Keratinocyte (primary cell): ENCODE results near the gene NET1. TPM values are rescaled to one million over a fixed set of nuclear protein-coding genes. Genes with fewer than 3 reads are reported as not detected.

Experiments
- DNase-seq: peaks from one replicate; pipeline ENCODE4 v3.0.0-alpha.2; 2011; ENCODE audit warnings: low read depth, missing footprints, low spot score
- FAIRE-seq: peaks from 2 replicates; lab custom pipeline; 2011; peaks lifted over from hg19 to GRCh38; lab: Jason Lieb, UNC
- H2AFZ ChIP-seq: 2 replicates; pipeline ENCODE4 v1.6.0; 2012; ENCODE audit warnings: low read length, control low read depth, inconsistent platforms; ENCODE audit not compliant: control insufficient read depth
- H3K27ac ChIP-seq: 2 replicates; pipeline ENCODE4 v1.5.1; 2011; ENCODE audit warnings: low read length; ENCODE audit not compliant: control insufficient read depth, insufficient read depth
- H3K27me3 ChIP-seq: 3 replicates; pipeline ENCODE4 v1.6.0; 2011; ENCODE audit warnings: low read length; ENCODE audit not compliant: control insufficient read depth, insufficient read depth; ENCODE audit errors: extremely low read depth
- H3K36me3 ChIP-seq, 2 experiments: 2 replicates in 1 of 2; 3 replicates in 1 of 2; pipeline ENCODE4 v1.5.1; 2011; ENCODE audit warnings: low read length in 2 of 2, mild to moderate bottlenecking in 1 of 2; ENCODE audit not compliant: control insufficient read depth in 2 of 2, insufficient read depth in 2 of 2; ENCODE audit errors: extremely low read depth in 1 of 2
- H3K4me1 ChIP-seq: 3 replicates; pipeline ENCODE4 v1.5.1; 2011; ENCODE audit warnings: low read length; ENCODE audit not compliant: control insufficient read depth, insufficient read depth; ENCODE audit errors: extremely low read depth
- H3K4me2 ChIP-seq: 3 replicates; pipeline ENCODE4 v1.6.0; 2011; ENCODE audit warnings: low read depth, low read length; ENCODE audit not compliant: control insufficient read depth, insufficient read depth; ENCODE audit errors: extremely low read depth
- H3K4me3 ChIP-seq, 3 experiments: fragments of 200-600 bp in 1 of 3; sonication (generic) in 1 of 3; 2 replicates in 2 of 3; 3 replicates in 1 of 3; pipeline ENCODE4 v1.5.1; 2011 to 2016; ENCODE audit warnings: low read length in 3 of 3, mild to moderate bottlenecking in 3 of 3, control low read depth in 2 of 3, inconsistent platforms in 1 of 3, low read depth in 1 of 3, mixed read lengths in 1 of 3, mixed run types in 1 of 3, moderate library complexity in 1 of 3; ENCODE audit not compliant: control insufficient read depth in 2 of 3, insufficient read depth in 2 of 3; ENCODE audit errors: extremely low read depth in 1 of 3
- H3K79me2 ChIP-seq: 2 replicates; pipeline ENCODE4 v1.6.0; 2012; ENCODE audit warnings: low read length; ENCODE audit not compliant: control insufficient read depth, insufficient read depth
- H3K9ac ChIP-seq: 3 replicates; pipeline ENCODE4 v1.6.0; 2011; ENCODE audit warnings: low read length; ENCODE audit not compliant: control insufficient read depth, insufficient read depth; ENCODE audit errors: extremely low read depth
- H3K9me1 ChIP-seq: 3 replicates; pipeline ENCODE4 v1.6.0; 2011; ENCODE audit warnings: low read length; ENCODE audit not compliant: control insufficient read depth, insufficient read depth; ENCODE audit errors: extremely low read depth
- H3K9me3 ChIP-seq: 2 replicates; pipeline ENCODE4 v1.5.1; 2012; ENCODE audit warnings: low read depth, low read length; ENCODE audit not compliant: control insufficient read depth
- H4K20me1 ChIP-seq: 3 replicates; pipeline ENCODE4 v1.6.0; 2011; ENCODE audit warnings: low read length; ENCODE audit not compliant: control insufficient read depth, insufficient read depth; ENCODE audit errors: extremely low read depth
- CTCF ChIP-seq, 3 experiments: IDR thresholded peaks in 1 of 3; conservative IDR thresholded peaks in 1 of 3; optimal IDR thresholded peaks in 1 of 3; 2 replicates in 2 of 3; 3 replicates in 1 of 3; pipeline versions ENCODE3 to v1.5.1; 2011; ENCODE audit warnings: low read length in 3 of 3, mild to moderate bottlenecking in 3 of 3, moderate library complexity in 2 of 3, control low read depth in 1 of 3, inconsistent platforms in 1 of 3; ENCODE audit not compliant: insufficient read depth in 2 of 3; ENCODE audit errors: extremely low read depth in 1 of 3
- EZH2 ChIP-seq: IDR thresholded peaks from one replicate; pipeline ENCODE4 v1.6.1; 2012; ENCODE audit warnings: inconsistent platforms, mild to moderate bottlenecking, low read length, moderate library complexity
- dilution Hi-C: fragments of 300-500 bp; cut with MboI; formaldehyde crosslinking; loops from one replicate; pipeline ENCODE4 v1.7.0; 2020; ENCODE audit warnings: low sequenced_read_pairs; ENCODE audit not compliant: extremely low pct_ligation_motif_present
- polyA plus RNA-seq, 5 experiments: library from polyadenylated mRNA; depleted of rRNA in 3 of 5; stranded (reverse) in 3 of 5; stranded (forward) in 1 of 5; unstranded in 1 of 5; fragments of >200 nt; gene quantifications; 1 replicate in 1 of 5; 2 replicates in 3 of 5; 3 replicates in 1 of 5; pipeline versions ENCODE4 v1.2.1 to v1.2.3, GENCODE V29; 2011 to 2012; ENCODE audit warnings: missing spikeins in 2 of 5, low read depth in 1 of 5, low replicate concordance in 1 of 5

Gene NET1
- polyA plus RNA-seq, 1 donor (not counting 4 experiments of a cell fraction or from before 2014, with no cell fraction given), result 214 TPM

- Histone ChIP-seq H3K79me2 (peaks cover 26% of the 10 kb centered on the region), H3K4me2 (no peak overlapping the region), H3K9ac (no peak overlapping the region), H4K20me1 (no peaks in the 10 kb centered on the region), H3K9me1 (no peaks in the 10 kb centered on the region), H3K27me3 (no peaks in the 10 kb centered on the region), H3K4me3 (no peak overlapping the region), H3K9me3 (no peaks in the 10 kb centered on the region), H3K27ac (no peak overlapping the region), H3K36me3 (peaks cover 0 to 4% of the 10 kb centered on the region in 2 experiments), H2AFZ (no peak overlapping the region), H3K4me1 (peaks cover 3% of the 10 kb centered on the region)
- dilution Hi-C loops, result no loop called here
- no peak for DNase-seq
- no peak for TF ChIP-seq EZH2
- no peak for TF ChIP-seq CTCF (optimal IDR thresholded peaks at IDR 0.05 in 1 of 3, IDR thresholded peaks at IDR 0.05 in 1 of 3, conservative IDR thresholded peaks at IDR 0.05 in 1 of 3; ENCODE audit: extremely low read depth in 1 of 3, insufficient read depth in 2 of 3, low read length in 3 of 3)
- FAIRE-seq, result no peak
Observed at GRCh38 chr10:5441106-5441505, 28.7 kb downstream of the NET1 start.

GRCh38 chr10:5442065-5442989 is 30.0 kb downstream of the NET1 start:
- no peak overlapping the region for H3K9ac ChIP-seq
- FAIRE-seq, result no peak
- DNase-seq, result no peak
- H3K27ac ChIP-seq, result no peak overlapping the region
- dilution Hi-C loops, result no loop called here
- no peak overlapping the region for H3K4me3 ChIP-seq
- H3K9me1 ChIP-seq, result no peaks in the 10 kb centered on the region
- peaks cover 35% of the 10 kb centered on the region for H3K79me2 ChIP-seq
- no peaks in the 10 kb centered on the region for H3K9me3 ChIP-seq
- TF ChIP-seq EZH2 (no peak), CTCF (optimal IDR thresholded peaks at IDR 0.05 in 1 of 3, IDR thresholded peaks at IDR 0.05 in 1 of 3, conservative IDR thresholded peaks at IDR 0.05 in 1 of 3; ENCODE audit: extremely low read depth in 1 of 3, insufficient read depth in 2 of 3, low read length in 3 of 3) (peak in 2 of 3 experiments; percentile 35 to 65)
- peaks cover 0 to 4% of the 10 kb centered on the region in 2 experiments for H3K36me3 ChIP-seq
- H3K27me3 ChIP-seq, result no peaks in the 10 kb centered on the region
- no peak overlapping the region for H3K4me2 ChIP-seq
- H4K20me1 ChIP-seq, result no peaks in the 10 kb centered on the region
- H3K4me1 ChIP-seq, result peaks cover 5% of the 10 kb centered on the region
- no peak overlapping the region for H2AFZ ChIP-seq
